DND-41 (cell line): ENCODE measurements around the gene FBLL1.

ENCODE experiments used
- CTCF ChIP-seq: IDR thresholded peaks from 2 replicates; pipeline ENCODE4 v1.5.1; 2012; ENCODE audit warnings: borderline replicate concordance, low read length, moderate library complexity, mild to moderate bottlenecking; ENCODE audit not compliant: poor library complexity, severe bottlenecking; ENCODE audit errors: extremely low read depth
- EZH2 ChIP-seq: IDR thresholded peaks from 3 replicates; pipeline ENCODE4 v1.6.1; 2012; ENCODE audit warnings: borderline replicate concordance, low read depth, mild to moderate bottlenecking, moderate library complexity, low read length, inconsistent platforms; ENCODE audit not compliant: severe bottlenecking

GRCh38 chr5:168525856-168526255 is 3.2 kb upstream of the FBLL1 start:
- TF ChIP-seq CTCF (no peak), EZH2 (no peak)
